Fibroblast of lung (primary cell): Measurements from ENCODE around the gene PSMG4.

Experiments
- EZH2 ChIP-seq: IDR thresholded peaks from 2 replicates; pipeline ENCODE4 v1.5.1; 2012; ENCODE audit warnings: low read length, control low read depth, mild to moderate bottlenecking; ENCODE audit errors: missing control alignments
- TF ChIP-seq, protein P1 (sequence below), 2 donors: IDR thresholded peaks in 1 of 2; conservative IDR thresholded peaks in 1 of 2; 1 replicate in 1 of 2; 2 replicates in 1 of 2; pipeline ENCODE4 v1.5.1; 2011 to 2012; ENCODE audit warnings: low read length in 2 of 2, control low read depth in 1 of 2, inconsistent platforms in 1 of 2, low read depth in 1 of 2, mild to moderate bottlenecking in 1 of 2

DNA sequence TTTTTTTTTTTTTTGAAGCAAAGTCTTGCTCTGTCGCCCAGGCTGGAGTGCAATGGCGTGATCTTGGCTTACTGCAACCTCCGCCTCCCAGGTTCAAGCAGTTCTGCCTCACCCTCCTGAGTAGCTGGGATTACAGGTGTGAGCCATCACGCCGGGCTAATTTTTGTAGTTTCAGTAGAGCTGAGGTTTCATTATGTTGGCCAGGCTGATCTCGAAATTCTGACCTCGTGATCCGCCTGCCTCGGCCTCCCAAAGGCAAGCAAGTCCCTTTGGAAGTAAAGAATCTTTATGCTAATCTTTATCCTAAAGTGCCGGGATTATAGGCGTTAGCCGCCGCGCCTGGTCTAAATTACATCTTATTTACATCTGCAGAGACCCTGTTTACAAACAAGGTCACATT, 1.5 kb downstream of the PSMG4 start:
- TF ChIP-seq, protein P1, sequence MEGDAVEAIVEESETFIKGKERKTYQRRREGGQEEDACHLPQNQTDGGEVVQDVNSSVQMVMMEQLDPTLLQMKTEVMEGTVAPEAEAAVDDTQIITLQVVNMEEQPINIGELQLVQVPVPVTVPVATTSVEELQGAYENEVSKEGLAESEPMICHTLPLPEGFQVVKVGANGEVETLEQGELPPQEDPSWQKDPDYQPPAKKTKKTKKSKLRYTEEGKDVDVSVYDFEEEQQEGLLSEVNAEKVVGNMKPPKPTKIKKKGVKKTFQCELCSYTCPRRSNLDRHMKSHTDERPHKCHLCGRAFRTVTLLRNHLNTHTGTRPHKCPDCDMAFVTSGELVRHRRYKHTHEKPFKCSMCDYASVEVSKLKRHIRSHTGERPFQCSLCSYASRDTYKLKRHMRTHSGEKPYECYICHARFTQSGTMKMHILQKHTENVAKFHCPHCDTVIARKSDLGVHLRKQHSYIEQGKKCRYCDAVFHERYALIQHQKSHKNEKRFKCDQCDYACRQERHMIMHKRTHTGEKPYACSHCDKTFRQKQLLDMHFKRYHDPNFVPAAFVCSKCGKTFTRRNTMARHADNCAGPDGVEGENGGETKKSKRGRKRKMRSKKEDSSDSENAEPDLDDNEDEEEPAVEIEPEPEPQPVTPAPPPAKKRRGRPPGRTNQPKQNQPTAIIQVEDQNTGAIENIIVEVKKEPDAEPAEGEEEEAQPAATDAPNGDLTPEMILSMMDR (conservative IDR thresholded peaks at IDR 0.05 in 1 of 2, IDR thresholded peaks at IDR 0.05 in 1 of 2; ENCODE audit: low read depth in 1 of 2, low read length in 2 of 2), result no peak
- TF ChIP-seq EZH2, result no peak
